B cell (primary cell): ENCODE data around the gene SLC27A3.

Experiments used
- CTCF ChIP-seq: fragments of 200-600 bp; IDR thresholded peaks from one replicate; pipeline ENCODE4 v1.8.0; 2022; ENCODE audit warnings: antibody characterized with exemption, mild to moderate bottlenecking
- EZH2 ChIP-seq: IDR thresholded peaks from 2 replicates; pipeline ENCODE4 v1.6.1; 2012; ENCODE audit warnings: borderline replicate concordance, low read depth, mild to moderate bottlenecking, moderate library complexity, low read length; ENCODE audit not compliant: insufficient read depth, poor library complexity, severe bottlenecking

GRCh38 chr1:153750026-153750995 lies 24.9 kb upstream of the SLC27A3 start:
- TF ChIP-seq CTCF (no peak), EZH2 (no peak)
